NCI-H2171 treated with DMSO at 0.1 percent for 48 hours (cell line): Measurements from ENCODE around the gene PIP5KL1.

Source experiments
- DNase-seq: peaks from one replicate; lab custom pipeline; 2025; lab: John Stamatoyannopoulos, UW

Gene PIP5KL1

GRCh38 chr9:127968700-127969383 lies 38.3 kb upstream of the PIP5KL1 start:
- DNase-seq = no peak

GRCh38 chr9:127968042-127968441 lies 37.5 kb upstream of the PIP5KL1 start:
- DNase-seq = peak; percentile 44

- no peak for DNase-seq
Observed at GRCh38 chr9:127967151-127967809, 36.7 kb upstream of the PIP5KL1 start.

GRCh38 chr9:127966416-127967150 lies 36.0 kb upstream of the PIP5KL1 start:
- peak; percentile 47 for DNase-seq

- no peak for DNase-seq
Observed at GRCh38 chr9:127965953-127966352, 35.4 kb upstream of the PIP5KL1 start.

- DNase-seq = no peak
Observed at GRCh38 chr9:127963359-127964064, 32.9 kb upstream of the PIP5KL1 start.

GRCh38 chr9:127963041-127963358 lies 32.4 kb upstream of the PIP5KL1 start:
- DNase-seq = no peak

GRCh38 chr9:127962278-127962677 lies 31.7 kb upstream of the PIP5KL1 start:
- DNase-seq = no peak

- DNase-seq = no peak
Observed at GRCh38 chr9:127961613-127962155, 31.1 kb upstream of the PIP5KL1 start.

GRCh38 chr9:127961155-127961490 lies 30.5 kb upstream of the PIP5KL1 start:
- DNase-seq = no peak

- peak; percentile 57 for DNase-seq
Observed at GRCh38 chr9:127960410-127961154, 30.0 kb upstream of the PIP5KL1 start.

GRCh38 chr9:127959841-127960409 lies 29.3 kb upstream of the PIP5KL1 start:
- no peak for DNase-seq

- no peak for DNase-seq
Observed at GRCh38 chr9:127959398-127959797, 28.8 kb upstream of the PIP5KL1 start.

- no peak for DNase-seq
Observed at GRCh38 chr9:127958728-127959127, 28.2 kb upstream of the PIP5KL1 start.

- DNase-seq = peak; percentile 99
Observed at GRCh38 chr9:127955294-127956015, 24.9 kb upstream of the PIP5KL1 start.

GRCh38 chr9:127954831-127955293 lies 24.3 kb upstream of the PIP5KL1 start:
- DNase-seq = no peak

- no peak for DNase-seq
Observed at GRCh38 chr9:127953768-127954505, 23.4 kb upstream of the PIP5KL1 start.

GRCh38 chr9:127953154-127953553 lies 22.6 kb upstream of the PIP5KL1 start:
- no peak for DNase-seq

GRCh38 chr9:127950513-127951289 lies 20.1 kb upstream of the PIP5KL1 start:
- DNase-seq = no peak
